Hematopoietic multipotent progenitor cell treated with erythropoietin and hydrocortisone succinate and interleukin-3 and kit ligand, for 6 days (in vitro differentiated cells): ENCODE measurements around the gene NOTCH4.

Experiments
- DNase-seq: peaks from one replicate; pipeline ENCODE4 v3.0.0-alpha.2; 2015

NOTCH4 gene

DNA sequence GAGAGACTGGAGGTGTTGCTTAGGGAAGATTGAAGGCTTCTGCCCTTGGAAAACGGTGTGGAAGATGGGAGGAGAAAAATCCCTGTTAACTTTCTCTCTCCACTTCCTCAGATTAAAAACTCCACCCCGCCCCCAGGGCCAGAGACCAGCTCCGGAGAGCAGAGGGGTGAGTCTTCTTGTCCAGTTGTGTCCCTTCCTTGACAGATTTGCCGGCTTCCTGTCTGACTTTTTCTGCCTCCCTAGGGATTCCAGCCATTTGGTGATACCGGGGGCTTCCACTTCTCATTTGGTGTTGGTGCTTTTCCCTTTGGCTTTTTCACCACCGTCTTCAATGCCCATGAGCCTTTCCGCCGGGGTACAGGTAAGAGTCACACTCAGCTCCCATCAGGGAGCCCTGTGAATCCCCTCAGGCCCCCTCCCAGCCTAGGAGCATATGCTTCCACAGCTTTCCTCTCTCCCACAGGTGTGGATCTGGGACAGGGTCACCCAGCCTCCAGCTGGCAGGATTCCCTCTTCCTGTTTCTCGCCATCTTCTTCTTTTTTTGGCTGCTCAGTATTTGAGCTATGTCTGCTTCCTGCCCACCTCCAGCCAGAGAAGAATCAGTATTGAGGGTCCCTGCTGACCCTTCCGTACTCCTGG, 44.0 kb downstream of the NOTCH4 start:
- no peak for DNase-seq

DNA sequence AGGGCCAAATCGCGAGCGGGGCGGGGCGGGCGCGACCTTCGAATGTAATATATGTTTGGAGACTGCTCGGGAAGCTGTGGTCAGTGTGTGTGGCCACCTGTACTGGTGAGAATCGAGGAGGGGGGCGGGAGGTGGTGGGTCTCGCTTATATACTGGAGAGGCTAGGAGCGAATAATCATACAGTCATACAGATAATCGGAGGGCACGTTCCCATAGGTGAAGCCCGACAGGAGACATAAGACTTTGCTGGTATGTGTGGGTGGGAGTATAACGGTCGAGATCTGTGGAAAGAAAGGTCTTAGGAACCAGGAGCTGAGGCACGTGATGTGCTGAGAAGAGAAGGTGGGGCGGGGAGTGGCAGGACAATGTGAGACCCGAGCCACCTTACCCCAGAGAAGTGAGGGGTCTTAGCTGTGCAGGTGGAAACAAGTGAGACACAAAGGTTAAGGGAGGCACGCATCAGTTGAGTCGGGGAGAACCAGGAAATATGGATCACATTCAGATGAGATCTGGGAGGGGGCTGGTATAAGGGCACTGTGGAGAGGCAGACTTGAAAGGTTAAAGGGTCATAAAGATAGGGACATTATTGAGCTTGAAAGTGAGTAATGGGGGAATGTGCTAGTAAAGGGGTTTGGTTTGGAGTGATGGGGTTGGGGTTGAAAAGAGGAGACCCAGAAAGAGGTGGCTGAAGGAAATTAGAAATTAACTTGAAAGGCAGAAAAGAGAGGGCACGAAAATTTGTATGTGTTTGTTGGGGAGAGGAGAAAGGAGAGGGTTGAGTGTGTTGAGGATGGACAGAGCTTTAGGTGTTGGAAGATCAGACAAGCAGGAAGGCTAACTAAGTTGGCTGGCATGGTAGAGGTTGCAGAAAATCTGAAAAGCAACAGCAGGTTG, 45.1 kb downstream of the NOTCH4 start:
- DNase-seq = peak; percentile 52

DNA sequence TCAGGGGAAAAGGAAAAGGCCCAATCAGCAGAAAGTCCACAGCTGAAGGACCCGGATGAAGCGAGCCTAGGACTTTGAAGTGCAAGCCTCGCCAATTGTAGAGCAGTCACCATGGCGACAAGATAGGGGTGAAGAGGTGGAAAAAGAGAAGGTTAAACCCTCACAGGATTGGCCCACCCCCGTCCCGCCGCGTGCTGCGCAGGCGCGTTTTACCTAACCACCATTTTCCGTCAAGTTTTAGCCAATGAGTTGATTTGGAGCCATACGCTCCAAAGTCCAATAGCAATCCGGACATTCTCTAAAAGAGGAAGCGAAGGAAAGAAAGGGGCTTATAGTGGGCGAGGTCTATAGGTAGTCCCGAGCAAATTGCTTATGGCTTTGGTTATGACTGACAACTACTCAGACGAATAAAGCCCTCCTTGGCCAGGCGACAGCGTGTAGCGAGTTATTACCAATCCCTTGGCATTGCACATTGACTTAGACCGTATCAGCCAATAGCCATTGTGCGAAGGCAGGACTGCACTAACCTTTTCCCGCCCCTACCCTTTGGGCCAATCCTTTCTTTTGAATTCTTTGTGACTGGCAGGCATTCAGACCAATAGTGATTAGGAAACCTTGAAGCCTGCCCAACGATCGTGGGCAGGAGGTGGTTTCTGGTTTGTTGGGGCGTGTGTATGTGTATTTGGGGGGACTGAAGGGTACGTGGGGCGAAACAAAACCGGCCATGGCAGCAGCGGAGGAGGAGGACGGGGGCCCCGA, 45.9 kb downstream of the NOTCH4 start, which contains the start of gene RNF5:
RNF5 (plus strand) TSS at position 618 of the 759 bp plus-strand sequence; CDS start at position 725, 107 bp downstream.
- peak; percentile 100 for DNase-seq

DNA sequence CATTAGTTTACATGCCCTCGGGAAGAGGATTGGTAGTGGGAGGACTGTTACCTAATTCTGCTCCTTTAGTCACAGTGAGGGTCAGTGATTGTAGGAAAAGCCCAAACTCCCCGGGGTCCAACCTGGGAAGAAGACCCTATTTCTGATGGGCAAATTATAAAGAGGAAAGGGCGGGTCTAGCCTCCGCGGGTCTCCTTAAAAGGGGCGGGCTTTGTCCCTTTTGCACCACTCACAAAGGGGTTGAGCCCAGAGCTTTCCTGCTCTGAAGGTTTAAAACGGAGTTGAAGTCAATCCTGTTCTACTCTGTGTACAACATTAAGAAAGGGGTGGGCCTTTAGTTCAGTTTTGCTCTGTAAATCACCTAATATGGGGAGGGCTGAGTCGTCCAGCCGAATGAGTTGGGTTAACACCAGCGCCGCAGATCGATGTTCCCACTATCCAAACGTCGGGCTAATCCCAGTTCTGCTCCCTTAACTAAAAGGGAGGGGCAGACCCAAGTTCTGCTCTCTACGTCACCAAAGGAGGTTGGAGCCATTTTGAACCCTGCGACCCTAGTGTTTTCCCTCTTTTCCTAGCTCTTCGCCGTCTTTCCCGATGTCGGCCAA, 46.6 kb downstream of the NOTCH4 start:
- peak; percentile 83 for DNase-seq

DNA sequence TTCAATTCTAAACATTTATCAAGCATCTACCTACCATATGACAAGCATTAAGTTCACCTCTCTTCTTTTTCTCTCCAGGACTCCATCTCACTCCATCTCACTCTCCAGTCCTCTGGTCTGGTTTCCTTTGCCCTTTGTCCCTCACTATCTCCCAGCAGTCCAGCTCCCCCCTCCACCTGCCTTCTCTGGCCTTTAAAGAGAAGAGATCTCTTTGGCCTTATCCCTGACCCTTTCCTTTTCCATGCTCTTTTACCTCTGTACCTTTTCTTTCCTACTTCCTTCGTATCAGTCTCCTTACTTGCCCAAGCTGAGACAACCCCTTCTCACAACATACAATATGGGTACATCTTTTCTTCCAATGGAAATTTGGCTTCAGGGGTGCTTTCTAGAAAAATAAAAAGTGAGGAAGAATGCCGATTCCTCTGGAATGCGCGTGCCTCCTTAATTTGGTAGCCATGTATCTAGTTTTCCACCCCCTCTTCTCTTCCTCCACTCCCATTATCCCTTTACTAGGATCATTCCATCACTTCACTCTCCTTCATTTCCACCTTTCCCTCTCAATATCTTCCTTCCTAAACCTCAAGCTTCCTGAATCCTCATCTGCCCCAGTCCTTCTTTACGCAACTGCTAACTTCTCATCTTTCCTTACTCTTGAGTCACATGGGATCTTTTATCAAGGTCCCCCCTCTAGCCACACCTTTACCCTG, 47.2 kb downstream of the NOTCH4 start:
- DNase-seq = no peak

DNA sequence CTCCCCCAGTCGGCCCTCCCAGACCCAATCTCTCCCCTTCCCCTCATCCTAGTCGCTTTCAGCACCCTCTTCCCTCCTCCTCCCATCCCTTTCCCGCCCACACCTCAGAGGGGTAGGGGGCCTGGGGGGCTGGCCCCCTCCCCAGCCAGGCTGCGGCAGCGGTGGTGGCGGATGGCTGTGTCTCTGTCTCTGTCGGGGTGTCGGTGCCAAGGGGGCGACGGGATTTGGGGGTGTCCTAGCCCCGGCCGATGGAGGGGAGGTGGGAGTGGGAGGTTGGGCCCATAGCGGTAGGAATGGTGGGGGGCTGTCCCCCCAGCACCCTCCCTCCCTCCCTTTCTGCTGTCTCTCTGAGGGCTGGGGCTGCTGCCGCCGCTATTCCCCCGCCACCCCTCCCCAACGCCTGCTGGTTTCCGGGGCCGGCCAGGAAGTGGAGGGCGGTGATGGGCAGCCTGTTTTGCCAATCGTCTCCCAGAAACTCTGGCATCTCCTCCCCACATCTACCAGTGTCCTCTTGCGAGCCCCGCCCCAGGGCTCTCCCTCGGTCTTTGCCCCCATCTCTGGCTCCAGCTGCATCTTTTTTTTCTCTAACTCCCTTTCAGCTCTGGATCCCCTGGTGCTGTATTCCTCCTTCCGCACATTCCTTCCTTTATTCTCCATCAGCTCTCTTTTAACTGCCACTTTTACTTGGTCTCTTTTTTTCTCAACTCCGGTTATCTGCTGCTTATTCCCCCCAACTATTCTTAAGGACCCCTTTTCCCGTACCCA, 48.0 kb downstream of the NOTCH4 start, which contains the start of gene AGPAT1:
AGPAT1 (minus strand) TSS at position 374 of the 765 bp plus-strand sequence. CDS start 4,588 bp downstream, outside the sequence.
- DNase-seq = peak; percentile 98

DNA sequence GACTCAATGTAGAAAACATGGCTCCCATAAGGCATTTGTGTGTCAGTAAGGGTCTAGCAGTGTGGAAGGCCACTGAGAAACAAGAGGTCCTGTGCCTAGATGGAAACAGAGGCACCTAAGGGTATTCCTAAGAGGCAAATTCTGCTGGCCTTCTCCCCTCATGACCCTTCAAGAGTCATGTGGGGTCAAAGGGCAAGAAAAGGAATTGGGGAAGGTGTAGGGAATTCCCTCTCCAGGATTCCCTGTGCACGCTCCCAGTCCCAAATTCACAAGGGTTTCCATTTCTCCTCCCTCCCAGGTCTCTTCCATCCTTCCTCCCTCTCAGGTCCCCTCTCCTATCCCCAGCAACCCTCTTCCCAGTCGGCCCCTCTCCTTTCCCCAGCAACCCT, 48.6 kb downstream of the NOTCH4 start:
- no peak for DNase-seq

DNA sequence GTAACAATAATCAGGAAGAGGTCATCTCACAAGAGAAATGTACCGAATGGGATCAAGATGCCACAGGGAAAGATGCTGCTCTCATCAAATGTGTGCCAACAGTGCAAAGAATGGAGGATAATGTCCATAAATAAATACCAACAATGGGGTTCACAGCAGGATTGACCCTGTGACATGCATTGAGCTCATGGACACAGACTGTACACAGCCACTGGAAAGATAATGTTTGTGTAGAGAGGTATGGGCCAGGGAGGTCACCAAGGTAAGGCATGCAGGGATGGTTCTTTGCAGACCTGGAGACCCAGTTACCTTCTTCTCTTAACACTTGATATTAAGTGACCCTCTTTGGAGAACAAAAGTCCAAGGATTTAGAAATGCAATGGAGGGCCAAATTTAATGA, 49.5 kb downstream of the NOTCH4 start:
- no peak for DNase-seq

DNA sequence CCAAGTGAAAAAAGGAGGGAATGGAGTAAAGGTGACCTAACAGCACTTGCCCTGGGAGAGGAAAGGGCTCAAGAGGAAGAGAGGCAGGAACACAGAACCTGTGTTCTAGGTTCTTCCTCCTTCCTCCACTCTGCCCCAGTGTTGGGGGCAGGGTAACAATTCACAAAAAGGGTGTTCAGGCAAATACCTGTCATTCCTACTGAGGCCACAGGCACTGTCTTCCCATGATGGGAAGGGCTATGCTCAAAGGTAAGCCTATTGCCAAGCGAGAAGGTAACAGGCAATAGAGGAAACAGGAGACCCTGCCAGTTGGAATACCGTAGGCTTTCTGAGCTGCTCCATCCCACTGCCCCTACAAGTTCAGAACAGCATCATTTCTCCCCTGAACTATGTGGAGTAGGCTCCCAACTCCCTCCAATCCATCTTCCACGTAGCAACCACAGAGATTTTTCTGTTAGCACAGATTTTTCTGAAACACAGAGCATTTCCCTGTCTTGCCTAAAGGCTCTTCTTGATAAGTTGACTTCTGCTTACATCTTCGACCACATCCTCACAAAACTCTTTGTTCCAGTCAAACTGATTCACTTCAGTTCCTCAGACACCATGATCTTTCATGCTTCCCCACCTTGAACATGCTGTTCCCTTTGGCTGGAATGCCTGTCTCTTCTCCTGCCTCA, 50.7 kb downstream of the NOTCH4 start:
- peak; percentile 14 for DNase-seq

DNA sequence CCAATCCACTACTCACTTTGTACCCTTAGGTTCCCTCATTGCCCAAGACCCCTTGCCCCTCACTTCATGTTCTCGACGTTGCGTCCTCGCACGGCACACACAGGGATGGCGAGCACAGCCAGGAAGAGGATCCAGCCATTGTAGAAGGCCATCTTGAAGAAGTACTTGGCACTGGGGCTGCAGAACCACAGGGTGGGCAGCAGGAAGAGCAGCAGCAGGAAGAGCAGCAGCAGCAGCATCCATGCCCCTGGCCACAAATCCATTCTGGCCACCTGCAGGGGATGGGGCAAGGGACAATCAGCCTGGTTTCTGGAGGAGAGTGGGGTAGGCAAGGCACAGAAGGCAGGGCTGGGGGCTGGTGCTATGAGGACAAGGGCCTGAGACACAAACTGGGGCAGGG, 52.6 kb downstream of the NOTCH4 start:
- no peak for DNase-seq

DNA sequence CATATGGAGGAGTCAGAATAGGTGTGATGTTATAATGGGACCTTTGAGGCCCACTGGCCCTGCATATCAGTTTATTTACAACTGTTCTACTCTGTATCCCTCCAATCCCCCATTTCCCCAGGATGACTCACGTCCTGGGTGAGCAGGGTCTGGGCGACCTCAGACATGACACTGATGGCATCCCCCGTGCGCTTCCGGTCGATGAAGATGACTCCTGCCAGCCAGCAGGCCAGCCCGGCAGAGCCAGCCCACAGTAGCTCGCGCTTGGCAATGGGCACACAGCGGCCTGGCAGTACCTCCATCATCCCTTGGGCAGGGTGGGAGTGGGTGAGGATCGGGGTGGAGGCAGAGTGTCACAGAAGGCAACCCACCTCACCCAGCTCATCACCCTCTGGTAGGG, 53.6 kb downstream of the NOTCH4 start:
- no peak for DNase-seq

DNA sequence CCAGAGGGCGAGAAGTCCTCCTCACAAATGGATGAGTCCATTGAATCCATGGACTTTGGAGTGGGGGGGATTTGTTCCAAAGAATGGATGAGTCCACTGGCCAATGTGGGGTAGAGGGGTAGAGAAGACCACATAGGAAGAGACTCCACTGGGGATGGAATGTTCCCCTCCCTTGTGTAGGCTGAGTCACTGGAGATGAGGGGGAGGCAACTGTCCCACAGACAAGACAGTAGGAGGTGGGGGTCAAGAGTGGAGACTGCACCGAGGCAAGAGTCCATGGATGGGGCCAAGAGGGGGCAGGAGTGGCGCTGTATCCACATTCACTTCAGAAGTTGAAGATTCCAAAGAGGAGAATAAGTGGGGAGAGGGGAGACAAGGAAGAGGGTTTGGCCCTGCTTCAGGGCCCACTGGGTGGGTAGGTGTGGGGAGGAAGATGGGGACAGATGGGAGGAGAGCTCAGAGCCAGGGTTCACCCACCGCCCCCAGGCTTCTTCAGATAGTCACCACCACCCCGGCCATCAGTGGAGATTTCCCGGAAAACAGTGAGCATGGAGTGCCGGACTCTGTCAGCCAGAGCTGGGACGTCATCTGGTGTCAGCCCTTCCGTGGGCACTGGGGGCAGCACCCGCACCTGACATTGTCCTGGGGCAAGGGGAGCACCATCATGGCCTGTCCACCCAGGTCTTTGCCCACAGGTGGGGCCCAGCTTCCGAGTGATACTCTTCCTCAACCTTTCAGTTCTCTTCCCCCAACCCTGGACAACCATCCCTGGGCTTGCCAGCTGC, 54.9 kb downstream of the NOTCH4 start:
- DNase-seq = no peak

DNA sequence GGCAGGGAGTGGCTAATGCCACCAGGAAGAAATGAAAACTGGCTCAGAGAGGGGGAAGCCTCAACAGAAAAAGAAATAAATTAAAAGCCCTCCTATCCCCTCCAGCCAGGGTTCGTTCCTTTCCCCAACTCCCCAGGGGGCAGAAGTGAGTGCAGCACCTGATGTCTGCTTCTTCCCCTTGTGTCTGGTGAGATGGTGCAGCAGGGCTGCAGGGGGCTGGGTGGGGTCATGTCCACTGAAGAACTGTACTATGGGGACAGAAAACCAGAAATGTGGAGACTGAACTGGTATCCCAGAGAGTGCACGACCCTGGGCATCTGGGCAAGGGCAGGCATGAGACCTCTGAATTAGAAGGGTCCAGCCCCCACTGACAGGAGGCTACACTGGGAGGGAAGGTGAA, 55.5 kb downstream of the NOTCH4 start:
- no peak for DNase-seq

DNA sequence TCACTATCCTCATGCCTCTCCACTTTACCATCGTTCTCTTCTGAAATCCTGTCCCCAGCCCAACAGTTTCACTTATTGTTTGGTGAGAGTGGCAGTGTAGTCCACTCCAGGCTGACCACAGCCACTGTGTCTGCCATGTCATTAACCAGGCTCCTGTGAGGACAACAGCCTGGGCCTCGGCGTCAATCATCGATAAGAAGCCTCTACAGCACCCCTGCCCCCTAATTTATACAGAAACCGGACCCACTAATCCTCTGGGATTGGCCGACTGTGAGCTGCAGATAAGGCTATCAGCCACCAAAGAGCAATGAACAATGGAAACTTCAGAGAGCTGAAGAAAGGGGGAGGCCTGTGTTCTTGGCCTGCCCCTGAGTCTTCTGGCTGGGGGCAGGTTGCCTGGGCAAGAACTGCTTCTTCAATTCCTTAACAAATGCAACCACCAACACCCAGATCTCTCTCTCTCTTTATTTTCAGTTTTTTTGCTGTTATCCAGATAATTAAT, 56.1 kb downstream of the NOTCH4 start:
- DNase-seq = peak; percentile 96

DNA sequence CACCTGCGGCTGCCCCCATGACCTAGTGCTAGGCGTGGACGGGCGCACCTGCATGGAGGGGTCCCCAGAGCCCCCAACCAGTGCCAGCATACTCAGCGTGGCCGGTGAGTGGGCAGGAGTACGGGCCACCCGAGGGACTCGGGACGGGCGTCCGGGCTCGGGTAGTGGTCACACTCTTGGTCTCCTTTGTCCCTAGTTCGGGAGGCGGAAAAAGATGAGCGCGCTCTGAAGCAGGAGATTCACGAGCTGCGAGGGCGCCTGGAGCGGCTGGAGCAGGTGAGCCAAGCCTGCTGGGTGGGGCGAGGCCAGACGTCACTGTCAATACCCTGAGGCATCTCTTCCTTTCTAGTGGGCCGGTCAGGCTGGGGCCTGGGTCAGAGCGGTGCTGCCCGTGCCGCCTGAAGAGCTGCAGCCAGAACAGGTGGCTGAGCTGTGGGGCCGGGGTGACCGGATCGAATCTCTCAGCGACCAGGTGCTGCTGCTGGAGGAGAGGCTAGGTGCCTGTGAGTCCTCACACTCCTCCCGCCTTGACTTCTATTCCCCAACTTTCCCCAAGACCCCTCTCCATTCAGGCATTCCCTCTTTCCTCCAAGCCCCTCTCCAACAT, 56.6 kb downstream of the NOTCH4 start:
- no peak for DNase-seq

DNA sequence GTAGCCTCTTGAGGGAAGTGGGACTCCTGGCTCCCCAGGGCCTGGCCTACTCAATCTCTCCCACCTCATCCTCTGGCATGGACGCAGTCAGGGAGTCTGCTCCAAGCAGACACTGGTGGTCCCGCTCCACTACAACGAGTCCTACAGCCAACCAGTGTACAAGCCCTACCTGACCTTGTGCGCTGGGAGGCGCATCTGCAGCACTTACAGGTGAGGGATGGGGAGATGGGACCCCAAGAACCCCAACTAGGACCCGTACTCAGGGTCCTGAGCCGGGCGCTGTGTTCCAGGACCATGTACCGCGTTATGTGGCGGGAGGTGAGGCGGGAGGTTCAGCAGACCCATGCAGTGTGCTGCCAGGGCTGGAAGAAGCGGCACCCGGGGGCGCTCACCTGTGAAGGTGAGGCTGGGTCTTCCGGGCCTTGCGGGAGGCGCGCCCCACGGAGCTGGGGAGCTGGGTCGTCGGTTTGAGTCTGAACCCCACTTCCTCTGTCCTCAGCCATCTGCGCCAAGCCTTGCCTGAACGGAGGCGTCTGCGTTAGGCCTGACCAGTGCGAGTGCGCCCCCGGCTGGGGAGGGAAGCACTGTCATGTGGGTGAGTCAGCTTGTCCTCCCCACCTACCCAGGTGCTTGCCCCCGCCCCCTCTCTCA, 57.3 kb downstream of the NOTCH4 start:
- DNase-seq = no peak

DNA sequence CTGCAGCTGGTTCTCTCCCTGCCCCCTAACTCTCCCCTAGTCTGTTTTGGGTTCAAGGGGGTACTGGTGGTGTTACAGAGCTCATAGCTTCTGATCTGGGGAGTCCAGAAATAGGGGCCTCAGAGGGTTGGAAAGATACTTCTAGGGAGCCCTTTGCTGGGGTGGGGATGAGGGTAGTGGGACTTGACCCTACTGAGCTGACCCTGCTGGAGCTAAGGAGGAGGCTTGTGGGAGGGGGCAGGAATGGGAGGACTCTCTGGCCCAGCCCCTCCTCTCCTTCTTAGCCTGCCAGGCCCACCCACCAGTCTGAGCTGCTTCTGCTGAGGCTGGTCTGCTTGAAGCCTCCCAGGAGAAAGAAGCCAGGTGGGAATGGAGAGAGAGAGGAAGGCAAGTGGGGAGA, 59.6 kb downstream of the NOTCH4 start, which contains the start of gene EGFL8:
EGFL8 (plus strand) TSS at position 301 of the 400 bp plus-strand sequence. CDS start 1,571 bp downstream, outside the sequence.
- DNase-seq = no peak

DNA sequence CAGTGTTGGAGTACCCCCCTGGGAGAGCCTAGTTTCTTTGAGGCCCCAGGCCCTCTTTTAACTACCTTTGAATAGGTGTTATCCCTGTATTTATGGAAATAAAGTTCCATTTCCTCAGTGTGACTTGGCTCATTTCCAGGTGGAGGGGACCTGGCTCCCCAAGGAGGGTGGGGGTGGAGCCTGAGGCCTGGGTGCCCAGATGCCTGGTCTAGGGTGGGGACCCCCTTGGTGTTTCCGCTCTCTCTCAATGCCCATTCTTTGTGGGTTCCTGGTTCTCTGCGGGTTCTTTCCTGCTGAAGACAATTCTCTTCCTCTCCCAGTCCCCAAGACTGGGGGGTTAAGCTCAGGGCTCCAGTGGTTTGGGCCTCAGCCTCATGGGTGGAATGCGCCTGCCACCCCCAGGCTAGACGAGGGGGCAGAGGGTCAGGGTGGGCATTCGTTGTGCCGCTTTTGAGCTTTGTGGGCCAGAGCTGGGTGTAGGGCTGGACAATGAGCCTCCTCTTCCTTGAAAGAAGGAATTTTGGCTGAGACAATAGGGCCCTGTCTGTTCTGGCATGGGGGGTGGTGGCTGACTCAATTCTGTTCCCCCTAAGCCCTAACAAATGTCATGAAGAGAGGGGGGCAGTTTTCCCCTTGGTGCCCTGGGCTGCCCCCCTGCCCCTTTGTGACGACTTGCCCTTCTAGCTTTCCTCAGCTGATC, 60.2 kb downstream of the NOTCH4 start:
- DNase-seq = no peak
